Transverse colon (tissue), 4 donors: ENCODE measurements around the gene RNASEH1. TPM values are rescaled to one million over a fixed set of nuclear protein-coding genes. Genes with fewer than 3 reads are reported as not detected.
"Not testable (repeated sequence)": the region's sequence is repeated elsewhere in the genome, so short reads cannot be mapped to it uniquely, and the experiment has no call there.

ENCODE experiments used
- DNase-seq: peaks from one replicate; pipeline ENCODE4 v3.0.0-alpha.2; 2019
- H3K27ac ChIP-seq, 4 donors: fragments of 200-600 bp; sonication (generic); 2 replicates each; pipeline ENCODE4 v1.5.1; 2016 to 2018; ENCODE audit warnings: inconsistent platforms in 4 of 4
- H3K27me3 ChIP-seq: fragments of 200-600 bp; sonication (generic); 2 replicates; pipeline ENCODE4 v1.5.1; 2017; ENCODE audit warnings: inconsistent platforms
- H3K36me3 ChIP-seq, 4 donors: fragments of 200-600 bp; sonication (generic); 2 replicates each; pipeline ENCODE4 v1.5.1; 2017 to 2019; ENCODE audit warnings: inconsistent platforms in 4 of 4
- H3K4me1 ChIP-seq, 4 donors: fragments of 200-600 bp; sonication (generic); 2 replicates each; pipeline ENCODE4 v1.5.1; 2017 to 2020; ENCODE audit warnings: inconsistent platforms in 4 of 4
- H3K4me3 ChIP-seq, 4 donors: fragments of 200-600 bp; sonication (generic); 1 replicate in 1 of 4; 2 replicates in 3 of 4; pipeline versions ENCODE4 v1.5.1 to v1.6.1; 2017 to 2019; ENCODE audit warnings: inconsistent platforms in 4 of 4
- H3K9me3 ChIP-seq, 2 donors: fragments of 200-600 bp; sonication (generic); 2 replicates each; pipeline ENCODE4 v1.5.1; 2017 to 2019; ENCODE audit warnings: inconsistent platforms in 2 of 2
- EP300 ChIP-seq: sonication (generic); formaldehyde crosslinking; IDR thresholded peaks from one replicate; pipeline ENCODE4 v1.6.1; 2017; ENCODE audit warnings: antibody characterized with exemption, low read depth
- POLR2A ChIP-seq: fragments of 450-650 bp; IDR thresholded peaks from one replicate; pipeline ENCODE4 v1.6.1; 2016; ENCODE audit warnings: antibody characterized with exemption, mild to moderate bottlenecking, moderate library complexity
- POLR2AphosphoS5 ChIP-seq, 3 donors: sonication (generic); formaldehyde crosslinking; IDR thresholded peaks; one replicate each; pipeline ENCODE4 v1.6.1; 2016; ENCODE audit warnings: antibody characterized with exemption in 3 of 3
- WGBS, 2 donors: methylation state at CpG; one replicate each; pipeline ENCODE4 v1.1.5; 2018; ENCODE audit warnings: low coverage in 1 of 2; 5-methylcytosine and 5-hydroxymethylcytosine counted together
- in situ Hi-C, 4 donors: fragments of 200-750 bp; cut with MboI; loops; one replicate each; pipeline versions ENCODE4 v1.15.0 to v1.15.1; 2017; ENCODE audit warnings: low sequenced_read_pairs in 3 of 4, low pct_ligation_motif_present in 1 of 4, low pct_unique_long_range_greater_than_20kb in 1 of 4
- intact Hi-C: fragments of 100-400 bp; cut with DNase I; formaldehyde crosslinking; loops from one replicate; pipeline ENCODE4 v1.15.1; 2023; ENCODE audit warnings: low total_unique reads
- total RNA-seq, 4 donors: library from RNA; depleted of rRNA; stranded (reverse); fragments of >200 nt; gene quantifications; one replicate each; pipeline ENCODE4 v1.1.0, GENCODE V29; 2016
- TF ChIP-seq, protein P1 (sequence below), 5 experiments: fragments of 200-600 bp in 3 of 5; fragments of 450-650 bp in 2 of 5; sonication (generic) in 3 of 5; IDR thresholded peaks; 1 replicate in 2 of 5; 2 replicates in 3 of 5; pipeline ENCODE4 v1.5.1; 2016 to 2017; ENCODE audit warnings: antibody characterized with exemption in 5 of 5, inconsistent platforms in 3 of 5, mild to moderate bottlenecking in 2 of 5, moderate library complexity in 1 of 5

RNASEH1 gene
- total RNA-seq, 4 donors from 2014 or later = 7.4 to 12.4 (median 11.0) TPM

DNA sequence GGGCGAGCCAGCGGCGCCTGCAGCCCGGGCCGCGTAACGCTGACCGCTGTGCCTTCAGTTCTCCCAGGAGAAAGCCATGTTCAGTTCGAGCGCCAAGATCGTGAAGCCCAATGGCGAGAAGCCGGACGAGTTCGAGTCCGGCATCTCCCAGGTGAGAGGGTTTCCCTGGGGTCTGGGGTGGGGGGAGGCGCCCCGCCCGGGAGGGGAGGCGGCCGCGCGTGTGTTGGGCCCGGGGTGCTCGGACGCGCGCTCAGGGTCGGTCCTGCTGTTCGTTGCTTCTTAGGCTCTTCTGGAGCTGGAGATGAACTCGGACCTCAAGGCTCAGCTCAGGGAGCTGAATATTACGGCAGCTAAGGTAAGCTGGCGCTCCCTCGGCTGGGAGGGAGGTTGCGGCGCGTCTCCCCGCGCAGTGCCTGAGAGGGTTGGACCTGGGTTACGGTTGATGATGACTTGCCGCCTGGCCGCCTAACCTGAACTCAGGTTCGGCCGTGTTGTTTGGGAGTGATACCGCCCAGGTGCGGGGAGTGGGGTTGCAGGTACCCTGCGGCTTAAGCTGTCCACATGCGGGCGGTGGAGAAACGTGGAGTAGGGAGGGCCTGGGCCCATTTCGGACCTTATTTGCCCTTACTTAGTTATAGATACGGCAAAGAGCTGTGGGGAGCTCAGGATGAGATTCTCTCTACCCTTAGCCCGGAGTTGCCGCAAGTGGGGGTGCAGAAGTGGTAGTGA, 17.6 kb upstream of the RNASEH1 start:
- WGBS, 2 donors = 3 to 6% methylated on average over 3 to 32 of the region's 54 CpGs
- TF ChIP-seq POLR2AphosphoS5 (IDR thresholded peaks at IDR 0.05) (no peak), EP300 (no peak), POLR2A (no peak)
- TF ChIP-seq, protein P1, sequence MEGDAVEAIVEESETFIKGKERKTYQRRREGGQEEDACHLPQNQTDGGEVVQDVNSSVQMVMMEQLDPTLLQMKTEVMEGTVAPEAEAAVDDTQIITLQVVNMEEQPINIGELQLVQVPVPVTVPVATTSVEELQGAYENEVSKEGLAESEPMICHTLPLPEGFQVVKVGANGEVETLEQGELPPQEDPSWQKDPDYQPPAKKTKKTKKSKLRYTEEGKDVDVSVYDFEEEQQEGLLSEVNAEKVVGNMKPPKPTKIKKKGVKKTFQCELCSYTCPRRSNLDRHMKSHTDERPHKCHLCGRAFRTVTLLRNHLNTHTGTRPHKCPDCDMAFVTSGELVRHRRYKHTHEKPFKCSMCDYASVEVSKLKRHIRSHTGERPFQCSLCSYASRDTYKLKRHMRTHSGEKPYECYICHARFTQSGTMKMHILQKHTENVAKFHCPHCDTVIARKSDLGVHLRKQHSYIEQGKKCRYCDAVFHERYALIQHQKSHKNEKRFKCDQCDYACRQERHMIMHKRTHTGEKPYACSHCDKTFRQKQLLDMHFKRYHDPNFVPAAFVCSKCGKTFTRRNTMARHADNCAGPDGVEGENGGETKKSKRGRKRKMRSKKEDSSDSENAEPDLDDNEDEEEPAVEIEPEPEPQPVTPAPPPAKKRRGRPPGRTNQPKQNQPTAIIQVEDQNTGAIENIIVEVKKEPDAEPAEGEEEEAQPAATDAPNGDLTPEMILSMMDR (IDR thresholded peaks at IDR 0.05) = no peak
- Histone ChIP-seq H3K4me1 (peaks cover 14 to 36% (median 32%) of the 10 kb centered on the region in 4 donors), H3K27ac (peak overlapping the region; percentile 87 to 91 (median 90)), H3K36me3 (peaks cover 0 to 40% (median 12%) of the 10 kb centered on the region in 4 donors), H3K9me3 (no peaks in the 10 kb centered on the region), H3K27me3 (no peaks in the 10 kb centered on the region), H3K4me3 (peak overlapping the region; percentile 65 to 74 (median 73))
- in situ Hi-C loops (no loop called here), intact Hi-C loops (no loop called here)
- DNase-seq = no peak

DNA sequence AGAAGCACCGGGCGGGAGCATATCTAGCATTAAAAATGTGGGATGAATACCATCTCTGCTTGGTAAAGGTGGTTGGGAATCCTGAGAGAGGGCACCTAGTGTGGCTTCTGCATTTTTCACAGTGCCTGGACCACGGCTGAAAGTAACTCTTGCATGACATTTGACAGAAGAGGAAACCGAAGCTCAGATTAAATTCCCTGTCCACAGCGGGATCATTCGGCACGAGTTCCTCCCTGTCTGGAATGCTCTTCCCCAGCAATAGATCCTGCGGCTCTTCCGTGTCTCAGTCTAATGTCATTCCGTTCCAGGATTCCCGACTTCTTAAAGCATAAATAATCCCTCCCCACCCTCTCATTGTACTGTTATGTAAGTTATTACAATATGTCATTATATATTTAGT, 16.0 kb upstream of the RNASEH1 start:
- Histone ChIP-seq H3K27ac (no peak overlapping the region), H3K4me1 (peaks cover 14 to 36% (median 31%) of the 10 kb centered on the region in 4 donors), H3K27me3 (no peaks in the 10 kb centered on the region), H3K9me3 (no peaks in the 10 kb centered on the region), H3K4me3 (peak overlapping the region in 1 of 4 donors; percentile 72), H3K36me3 (peaks cover 0 to 26% (median 7%) of the 10 kb centered on the region in 4 donors)
- in situ Hi-C loops (no loop called here), intact Hi-C loops (no loop called here)
- TF ChIP-seq POLR2A (no peak), EP300 (no peak), POLR2AphosphoS5 (IDR thresholded peaks at IDR 0.05) (no peak)
- TF ChIP-seq, protein P1 (IDR thresholded peaks at IDR 0.05) = no peak
- 95 to 96% methylated on average over 8 to 11 of the region's 11 CpGs for whole genome bisulfite sequencing, 2 donors
- no peak for DNase-seq

DNA sequence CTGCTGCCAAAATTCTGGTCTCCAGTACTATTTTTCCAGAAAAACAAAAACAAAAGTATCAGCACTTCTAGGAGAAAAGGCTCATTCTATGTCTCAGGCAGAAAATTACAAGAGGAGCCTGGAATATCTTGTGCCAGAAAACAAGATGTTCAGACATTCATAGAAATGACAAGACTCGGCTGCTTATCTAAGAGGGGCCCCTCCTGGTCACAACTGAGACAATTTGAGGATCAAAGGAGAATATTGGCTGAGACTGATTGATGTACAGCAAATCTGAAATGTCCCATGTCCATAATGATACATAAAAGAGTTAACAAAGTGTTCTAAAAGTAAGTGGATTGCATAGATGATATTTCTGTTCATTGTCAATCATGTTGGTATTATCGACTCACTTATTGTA, 14.5 kb upstream of the RNASEH1 start:
- intact Hi-C loops (no loop called here), in situ Hi-C loops (no loop called here)
- Histone ChIP-seq H3K4me3 (no peak overlapping the region), H3K27me3 (no peaks in the 10 kb centered on the region), H3K4me1 (peaks cover 13 to 23% (median 19%) of the 10 kb centered on the region in 4 donors), H3K36me3 (peaks cover 0 to 11% (median under 1%) of the 10 kb centered on the region in 4 donors), H3K27ac (no peak overlapping the region), H3K9me3 (no peaks in the 10 kb centered on the region)
- no peak for TF ChIP-seq POLR2AphosphoS5 (IDR thresholded peaks at IDR 0.05)
- no peak for TF ChIP-seq POLR2A
- TF ChIP-seq, protein P1 (IDR thresholded peaks at IDR 0.05) = no peak
- TF ChIP-seq EP300 = no peak
- no peak for DNase-seq
- 76 to 79% methylated on average over 1 to 2 of the region's 2 CpGs for WGBS, 2 donors

DNA sequence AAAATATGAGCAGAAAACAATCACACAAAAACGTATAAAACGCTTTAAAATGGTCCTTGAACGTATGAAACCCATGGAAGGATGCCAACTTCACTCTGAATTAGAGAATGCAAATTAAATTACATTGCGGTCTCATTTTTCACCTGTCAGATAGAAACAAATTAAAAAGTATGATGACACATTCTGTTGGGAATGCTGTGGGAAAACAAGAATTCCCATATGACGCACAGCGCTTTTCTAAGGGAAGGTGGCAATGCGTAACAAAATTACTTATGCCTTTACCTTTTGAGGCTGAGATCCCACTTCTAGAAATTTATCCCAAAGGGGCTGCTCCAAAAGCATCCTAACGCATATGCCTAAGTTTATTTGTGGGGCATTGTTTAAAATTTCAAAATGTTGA, 13.2 kb upstream of the RNASEH1 start:
- Histone ChIP-seq H3K36me3 (no peaks in the 10 kb centered on the region), H3K9me3 (no peaks in the 10 kb centered on the region), H3K4me3 (no peak overlapping the region), H3K27me3 (no peaks in the 10 kb centered on the region), H3K4me1 (peaks cover 2 to 11% (median 6%) of the 10 kb centered on the region in 4 donors), H3K27ac (no peak overlapping the region)
- 83 to 91% methylated on average over 7 to 8 of the region's 8 CpGs for WGBS, 2 donors
- TF ChIP-seq EP300 (no peak), POLR2A (no peak), POLR2AphosphoS5 (IDR thresholded peaks at IDR 0.05) (no peak)
- TF ChIP-seq, protein P1 (IDR thresholded peaks at IDR 0.05) = no peak
- intact Hi-C loops = no loop called here
- DNase-seq = no peak
- in situ Hi-C loops = no loop called here

DNA sequence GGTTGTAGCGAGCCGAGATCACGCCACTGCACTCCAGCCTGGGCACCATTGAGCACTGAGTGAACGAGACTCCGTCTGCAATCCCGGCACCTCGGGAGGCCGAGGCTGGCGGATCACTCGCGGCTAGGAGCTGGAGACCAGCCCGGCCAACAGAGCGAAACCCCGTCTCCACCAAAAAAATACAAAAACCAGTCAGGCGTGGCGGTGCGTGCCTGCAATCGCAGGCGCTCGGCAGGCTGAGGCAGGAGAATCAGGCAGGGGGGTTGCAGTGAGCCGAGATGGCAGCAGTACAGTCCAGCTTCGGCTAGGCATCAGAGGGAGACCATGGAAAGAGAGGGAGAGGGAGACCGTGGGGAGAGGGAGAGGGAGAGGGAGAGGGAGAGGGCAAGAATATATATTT, 11.5 kb upstream of the RNASEH1 start:
- H3K9me3 ChIP-seq, H3K27me3 ChIP-seq, H3K4me1 ChIP-seq, intact Hi-C loops, H3K27ac ChIP-seq, in situ Hi-C loops, DNase-seq, H3K36me3 ChIP-seq, H3K4me3 ChIP-seq: not testable (repeated sequence)
- 78 to 92% methylated on average over 3 to 13 of the region's 23 CpGs for WGBS, 2 donors
